ENCODE data around the gene GADD45GIP1. TPM values are rescaled to one million over a fixed set of nuclear protein-coding genes. Genes with fewer than 3 reads are reported as not detected.

GADD45GIP1 gene
- total RNA-seq, 1 experiment from 2014 or later, result 35.9 TPM

GRCh38 chr19:12922959-12923358 is 34.1 kb downstream of the GADD45GIP1 start:
- Histone ChIP-seq H3K9me2 (ENCODE audit: insufficient read depth) (no peaks in the 10 kb centered on the region), H3K36me3 (ENCODE audit: control insufficient read depth in 1 of 2, insufficient read depth in 2 of 2, low read length in 2 of 2) (peaks cover 35 to 43% of the 10 kb centered on the region in 2 experiments), H3K4me2 (ENCODE audit: low read length) (no peak overlapping the region), H3K27me3 (ENCODE audit: insufficient read depth, low read length) (no peaks in the 10 kb centered on the region), H3K27ac (ENCODE audit: low read depth, low read length) (no peak overlapping the region), H3K4me3 (replicated peaks in 1 of 2; ENCODE audit: low read depth in 1 of 2, low read length in 2 of 2) (no peak overlapping the region), H3K79me2 (ENCODE audit: insufficient read depth, low read length) (0 out of 2 replicates have a peak, but pooled peaks cover 3% of the 10 kb centered on the region), H3K4me1 (ENCODE audit: control insufficient read depth in 1 of 2, insufficient read depth in 2 of 2, low read length in 2 of 2) (peaks cover 0 to 10% of the 10 kb centered on the region in 2 experiments; a peak in 2 of 4 replicates), H3K9ac (ENCODE audit: low read length) (no peak overlapping the region), H2AFZ (ENCODE audit: low read depth, low read length, poor library complexity, severe bottlenecking) (no peak overlapping the region), H3K9me3 (ENCODE audit: control insufficient read depth in 1 of 2, insufficient read depth in 1 of 2, low read depth in 1 of 2, low read length in 2 of 2) (no peaks in the 10 kb centered on the region), H4K20me1 (ENCODE audit: insufficient read depth) (no peaks in the 10 kb centered on the region)
- TF ChIP-seq CEBPB (IDR thresholded peaks at IDR 0.05; ENCODE audit: low read depth) (no peak), TCF7L2 (IDR thresholded peaks at IDR 0.05; ENCODE audit: borderline replicate concordance, extremely low read depth, insufficient read depth, insufficient read length) (no peak), POLR2AphosphoS5 (IDR thresholded peaks at IDR 0.05; ENCODE audit: low read depth, low read length) (no peak), SIN3A (IDR thresholded peaks at IDR 0.05; ENCODE audit: low read depth) (no peak), ZFX (IDR thresholded peaks at IDR 0.05) (no peak), FOSL1 (IDR thresholded peaks at IDR 0.05; ENCODE audit: low read depth) (no peak), ELF1 (IDR thresholded peaks at IDR 0.05; ENCODE audit: borderline replicate concordance, low read depth) (no peak), JUND (IDR thresholded peaks at IDR 0.05) (no peak), REST (IDR thresholded peaks at IDR 0.05; ENCODE audit: low read depth) (no peak), RAD21 (IDR thresholded peaks at IDR 0.05; ENCODE audit: low read depth) (no peak), MAX (IDR thresholded peaks at IDR 0.05) (no peak), SRF (IDR thresholded peaks at IDR 0.05; ENCODE audit: low read depth) (no peak), EGR1 (IDR thresholded peaks at IDR 0.05; ENCODE audit: low read depth) (no peak), ZNF274 (IDR thresholded peaks at IDR 0.05; ENCODE audit: low read depth, low read length) (no peak), CBX3 (IDR thresholded peaks at IDR 0.05; ENCODE audit: low read depth) (no peak), EZH2phosphoT487 (IDR thresholded peaks at IDR 0.05; ENCODE audit: borderline replicate concordance) (no peak), ZBTB33 (IDR thresholded peaks at IDR 0.05; ENCODE audit: extremely low read depth, insufficient replicate concordance, low read length) (no peak), EZH2 (IDR thresholded peaks at IDR 0.05) (no peak), ATF3 (IDR thresholded peaks at IDR 0.05) (no peak)
- CTCF ChIA-PET, result no interaction called here
- POLR2A ChIA-PET, result no interaction called here
- DNase-seq (ENCODE audit: low read depth, low spot score) (no peak), ATAC-seq (no peak)
- BruUV-seq (replicated peaks), result no TSS peak
- intact Hi-C loops (cut with micrococcal nuclease), result no loop called here
- RAD21 ChIA-PET (ENCODE audit: low non-redundant PET in 1 of 2, low total read pairs in 2 of 2, uncharacterized antibody in 2 of 2, unreplicated experiment in 2 of 2), result no interaction called here
